GM12878 (cell line): ENCODE measurements around the gene CHRDL1. TPM values are rescaled to one million over a fixed set of nuclear protein-coding genes. Genes with fewer than 3 reads are reported as not detected.
A peak's percentile ranks its signal among the peaks of the same experiment; 100 is the strongest.

ENCODE experiments used
- ATAC-seq: fragments of 200-7000 bp; cut with Tn5 transposase; 3 replicates; pipeline ENCODE4 v1.9.1; 2020; ENCODE audit warnings: mild to moderate bottlenecking, moderate library complexity
- BruUV-seq: library from RNA; stranded (reverse); fragments of 400-500 nt; replicated peaks from 2 replicates; lab custom pipeline; 2021; lab: Mats Ljungman, UMichigan
- CTCF ChIA-PET: fragments of 300-600 bp; sonication (Branson Sonifier 250); formaldehyde crosslinking; extraction: SDS; loops from one replicate; lab custom pipeline; 2021; ENCODE audit warnings: inconsistent platforms; lab: Yijun Ruan, JAX
- POLR2A ChIA-PET: fragments of 350-600 bp; formaldehyde crosslinking; extraction: SDS; loops from one replicate; lab custom pipeline; 2021; ENCODE audit warnings: inconsistent platforms; lab: Charles Lee
- RAD21 ChIA-PET: fragments of 300-600 bp; sonication (Branson Sonifier 250); formaldehyde crosslinking; loops from one replicate; lab custom pipeline; 2023; ENCODE audit warnings: antibody characterized with exemption; ENCODE audit not compliant: unreplicated experiment; lab: Charles Lee
- SMC1A ChIA-PET: fragments of 300-600 bp; sonication (Branson Sonifier 250); formaldehyde crosslinking; loops from one replicate; lab custom pipeline; 2023; ENCODE audit not compliant: unreplicated experiment, uncharacterized antibody; lab: Charles Lee
- DNase-seq: peaks from one replicate; pipeline ENCODE4 v3.0.0-alpha.2; 2011; ENCODE audit warnings: low read depth, low spot score
- FAIRE-seq: peaks from 3 replicates; lab custom pipeline; 2011; peaks lifted over from hg19 to GRCh38; lab: Jason Lieb, UNC
- H2AFZ ChIP-seq: 2 replicates; pipeline ENCODE4 v1.6.0; 2011; ENCODE audit warnings: low read depth, low read length, control low read depth; ENCODE audit not compliant: control insufficient read depth
- H3K27ac ChIP-seq: 2 replicates; pipeline ENCODE4 v1.5.1; 2011; ENCODE audit warnings: control low read depth; ENCODE audit not compliant: control insufficient read depth, insufficient read depth
- H3K27me3 ChIP-seq, 2 experiments: replicated peaks in 1 of 2; 2 replicates each; pipeline versions ENCODE4 v1.6.0 to v1.6.1; 2011; ENCODE audit warnings: low read length in 1 of 2; ENCODE audit not compliant: control insufficient read depth in 2 of 2, insufficient read depth in 2 of 2
- H3K36me3 ChIP-seq, 2 experiments: 2 replicates each; pipeline ENCODE4 v1.5.1; 2011; ENCODE audit warnings: low read length in 1 of 2; ENCODE audit not compliant: control insufficient read depth in 2 of 2, insufficient read depth in 2 of 2
- H3K4me1 ChIP-seq: 2 replicates; pipeline ENCODE4 v1.6.1; 2011; ENCODE audit warnings: mild to moderate bottlenecking, low read length, moderate library complexity, mixed read lengths; ENCODE audit not compliant: control insufficient read depth, insufficient read depth
- H3K4me2 ChIP-seq: 2 replicates; pipeline ENCODE4 v1.6.0; 2011; ENCODE audit warnings: control low read depth; ENCODE audit not compliant: control insufficient read depth, insufficient read depth
- H3K4me3 ChIP-seq: fragments of 200-600 bp; sonication (generic); 2 replicates; pipeline ENCODE4 v1.5.1; 2016
- H3K79me2 ChIP-seq: 2 replicates; pipeline ENCODE4 v1.6.0; 2011; ENCODE audit warnings: low read length; ENCODE audit not compliant: control insufficient read depth, insufficient read depth
- H3K9ac ChIP-seq: 2 replicates; pipeline ENCODE4 v1.8.0; 2011; ENCODE audit warnings: low read length, control low read depth, mixed read lengths; ENCODE audit not compliant: control insufficient read depth, insufficient read depth
- H3K9me3 ChIP-seq: replicated peaks from 3 replicates; pipeline ENCODE4 v1.5.1; 2011; ENCODE audit warnings: mild to moderate bottlenecking, low read length; ENCODE audit not compliant: control insufficient read depth, insufficient read depth
- H4K20me1 ChIP-seq: 2 replicates; pipeline ENCODE4 v1.6.0; 2011; ENCODE audit not compliant: control insufficient read depth, insufficient read depth
- ETV6 ChIP-seq, 2 experiments: fragments of 450-650 bp in 1 of 2; IDR thresholded peaks in 1 of 2; conservative IDR thresholded peaks in 1 of 2; 2 replicates each; pipeline ENCODE4 v1.6.1; 2014; ENCODE audit warnings: antibody characterized with exemption in 1 of 2, borderline replicate concordance in 1 of 2, low read depth in 1 of 2, mild to moderate bottlenecking in 1 of 2, moderate library complexity in 1 of 2
- GABPA ChIP-seq: IDR thresholded peaks from 2 replicates; pipeline ENCODE4 v1.6.1; 2014; ENCODE audit warnings: antibody characterized with exemption, low read depth, mild to moderate bottlenecking, inconsistent platforms
- KAT2A ChIP-seq: conservative IDR thresholded peaks from 2 replicates; pipeline ENCODE4 v1.6.1; 2011; ENCODE audit warnings: low read depth, low read length; ENCODE audit not compliant: control insufficient read depth
- NR2F1 ChIP-seq: fragments of 450-650 bp; conservative IDR thresholded peaks from 2 replicates; pipeline ENCODE4 v1.6.1; 2017; ENCODE audit warnings: mild to moderate bottlenecking
- RUNX3 ChIP-seq: IDR thresholded peaks from 2 replicates; pipeline ENCODE4 v1.6.1; 2012; ENCODE audit warnings: low read length, inconsistent platforms
- SPI1 ChIP-seq: IDR thresholded peaks from 2 replicates; pipeline ENCODE4 v1.6.1; 2011; ENCODE audit warnings: low read depth, mild to moderate bottlenecking, low read length, moderate library complexity, borderline replicate concordance; ENCODE audit not compliant: insufficient read depth
- WRNIP1 ChIP-seq: IDR thresholded peaks from 2 replicates; pipeline ENCODE4 v1.6.1; 2011; ENCODE audit warnings: low read depth, low read length, improper control_type of control experiment, borderline replicate concordance
- ZNF217 ChIP-seq: fragments of 450-650 bp; IDR thresholded peaks from 2 replicates; pipeline ENCODE4 v1.6.1; 2017; ENCODE audit warnings: antibody characterized with exemption, mild to moderate bottlenecking
- ZSCAN29 ChIP-seq: fragments of 450-650 bp; IDR thresholded peaks from 2 replicates; pipeline ENCODE4 v1.6.1; 2017; ENCODE audit warnings: mild to moderate bottlenecking, moderate library complexity
- WGBS: methylation state at CpG from one replicate; pipeline ENCODE4 v1.1.6; 2016; ENCODE audit warnings: low lambda C conversion rate; ENCODE audit not compliant: insufficient replicate concordance, insufficient coverage; ENCODE audit errors: missing lambda C conversion rate; 5-methylcytosine and 5-hydroxymethylcytosine counted together
- in situ Hi-C: fragments of 300-500 bp; cut with MboI; formaldehyde crosslinking; loops from 9 replicates; pipeline ENCODE4 v1.14.3; 2018; ENCODE audit warnings: mixed read lengths
- intact Hi-C: fragments of 100-400 bp; cut with micrococcal nuclease; formaldehyde crosslinking; loops from one replicate; pipeline ENCODE4 v1.14.2; 2022; ENCODE audit not compliant: unreplicated experiment
- polyA plus RNA-seq, 11 experiments: library from polyadenylated mRNA; depleted of rRNA in 4 of 11; unstranded in 6 of 11; stranded (reverse) in 5 of 11; fragments of >200 nt; fragmentation: Nextera tagmentation in 4 of 11; fragmentation: Illumina TruSeq in 1 of 11; extraction: Ambion mirVana in 4 of 11; extraction: Trizol in 1 of 11; gene quantifications; 1 replicate in 1 of 11; 2 replicates in 10 of 11; pipeline versions ENCODE4 v1.2.1 to v1.2.3, GENCODE V29; 2011 to 2016; ENCODE audit warnings: inconsistent platforms in 2 of 11, missing spikeins in 2 of 11, low read depth in 1 of 11
- total RNA-seq, 4 experiments: library from RNA; depleted of rRNA in 3 of 4; stranded (reverse); fragments of >200 nt in 3 of 4; fragmentation: Illumina TruSeq in 1 of 4; extraction: Trizol in 1 of 4; gene quantifications; 2 replicates each; pipeline versions ENCODE4 v1.2.1 to v1.2.3, GENCODE V29; 2013 to 2021
- TF ChIP-seq, protein P1 (sequence below): IDR thresholded peaks from 2 replicates; pipeline ENCODE4 v1.6.1; 2011; ENCODE audit warnings: mild to moderate bottlenecking, low read depth, low read length, moderate library complexity; ENCODE audit not compliant: insufficient replicate concordance
- TF ChIP-seq, protein P2 (sequence below): fragments of 450-650 bp; formaldehyde crosslinking; IDR thresholded peaks from 2 replicates; pipeline ENCODE4 v1.4.0; 2022; ENCODE audit warnings: mild to moderate bottlenecking, moderate library complexity
- TF ChIP-seq, protein P3 (sequence below): IDR thresholded peaks from 2 replicates; pipeline ENCODE4 v1.6.1; 2011; ENCODE audit warnings: low read depth, mild to moderate bottlenecking, low read length, moderate library complexity, borderline replicate concordance; ENCODE audit errors: extremely low read depth

Gene CHRDL1
- total and polyA plus RNA-seq, 10 of the 15 experiments (the other 5 are each of a cell fraction or from before 2014, with no cell fraction given): 0.05 to 0.47 (median 0.25) TPM

GRCh38 chrX:110748256-110748806, 47.3 kb downstream of the CHRDL1 start:
- no peak overlapping the region for H3K4me3 ChIP-seq
- H3K9ac ChIP-seq: no peak overlapping the region
- H3K27me3 ChIP-seq: no peaks in the 10 kb centered on the region
- no peak for ATAC-seq
- ChIA-PET RAD21 (no interaction called here), CTCF (no interaction called here), POLR2A (no interaction called here), SMC1A (interaction anchor here (0.7 to 1.2 kb wide), 2 partner anchors 33 to 86 kb away, joined by 3 read pairs; no protein-coding TSS in a partner anchor)
- WGBS: 37% methylated on average over 3 of the region's 3 CpGs
- BruUV-seq: no TSS peak
- no peak for FAIRE-seq
- intact Hi-C loops: no loop called here
- no peak overlapping the region for H3K27ac ChIP-seq
- TF ChIP-seq, protein P1, sequence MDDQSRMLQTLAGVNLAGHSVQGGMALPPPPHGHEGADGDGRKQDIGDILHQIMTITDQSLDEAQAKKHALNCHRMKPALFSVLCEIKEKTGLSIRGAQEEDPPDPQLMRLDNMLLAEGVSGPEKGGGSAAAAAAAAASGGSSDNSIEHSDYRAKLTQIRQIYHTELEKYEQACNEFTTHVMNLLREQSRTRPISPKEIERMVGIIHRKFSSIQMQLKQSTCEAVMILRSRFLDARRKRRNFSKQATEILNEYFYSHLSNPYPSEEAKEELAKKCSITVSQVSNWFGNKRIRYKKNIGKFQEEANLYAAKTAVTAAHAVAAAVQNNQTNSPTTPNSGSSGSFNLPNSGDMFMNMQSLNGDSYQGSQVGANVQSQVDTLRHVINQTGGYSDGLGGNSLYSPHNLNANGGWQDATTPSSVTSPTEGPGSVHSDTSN: no peak
- TF ChIP-seq NR2F1 (no peak), SPI1 (peak; percentile 63)
- no peaks in the 10 kb centered on the region for H4K20me1 ChIP-seq
- no peaks in the 10 kb centered on the region for H3K4me1 ChIP-seq
- in situ Hi-C loops: no loop called here
- no peak overlapping the region for H3K4me2 ChIP-seq
- no peak overlapping the region for H2AFZ ChIP-seq
- no peaks in the 10 kb centered on the region for H3K36me3 ChIP-seq
- no peaks in the 10 kb centered on the region for H3K9me3 ChIP-seq
- DNase-seq: no peak
- H3K79me2 ChIP-seq: no peaks in the 10 kb centered on the region

DNA sequence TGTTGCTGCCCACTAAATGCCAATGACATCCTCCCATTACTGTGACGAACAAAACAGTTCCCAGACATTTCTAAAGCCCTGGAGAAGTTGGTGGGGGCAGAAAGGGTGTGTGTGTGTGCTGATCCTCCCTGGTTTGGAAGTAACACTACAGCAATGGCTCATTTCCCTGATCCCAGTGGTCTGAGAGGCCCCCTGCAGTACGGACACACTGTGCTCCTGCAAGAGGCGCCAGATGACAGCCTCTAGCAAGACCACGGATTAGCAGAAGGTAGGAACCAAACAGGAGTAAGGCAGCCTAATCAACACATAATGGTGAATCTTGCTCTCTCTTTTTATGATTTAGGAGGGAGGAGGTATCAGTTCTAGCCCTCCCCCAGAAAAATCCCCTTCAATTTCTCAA, 49.6 kb downstream of the CHRDL1 start:
- Histone ChIP-seq H2AFZ (no peak overlapping the region), H3K27me3 (no peaks in the 10 kb centered on the region), H3K79me2 (no peaks in the 10 kb centered on the region), H3K9me3 (no peaks in the 10 kb centered on the region), H3K4me2 (no peak overlapping the region), H3K27ac (no peak overlapping the region), H3K36me3 (no peaks in the 10 kb centered on the region), H4K20me1 (no peaks in the 10 kb centered on the region), H3K4me3 (no peak overlapping the region), H3K9ac (no peak overlapping the region), H3K4me1 (no peaks in the 10 kb centered on the region)
- WGBS: 0% methylated on average over 4 of the region's 4 CpGs
- ChIA-PET SMC1A (no interaction called here), RAD21 (no interaction called here), POLR2A (interaction anchor here (0.6 kb wide), 1 partner anchor 299 kb away, joined by 6 read pairs; no protein-coding TSS in a partner anchor), CTCF (no interaction called here)
- in situ Hi-C loops: no loop called here
- ATAC-seq: no peak
- BruUV-seq: no TSS peak
- intact Hi-C loops: no loop called here
- no peak for DNase-seq
- FAIRE-seq: no peak
- no peak for TF ChIP-seq ZNF217
- no peak for TF ChIP-seq ETV6 (conservative IDR thresholded peaks at IDR 0.05 in 1 of 2, IDR thresholded peaks at IDR 0.05 in 1 of 2; ENCODE audit: borderline replicate concordance in 1 of 2, low read depth in 1 of 2)
- TF ChIP-seq ZSCAN29: no peak
- no peak for TF ChIP-seq NR2F1
- TF ChIP-seq KAT2A: no peak
- no peak for TF ChIP-seq RUNX3
- TF ChIP-seq WRNIP1: no peak
- TF ChIP-seq GABPA: no peak
- TF ChIP-seq, protein P2, sequence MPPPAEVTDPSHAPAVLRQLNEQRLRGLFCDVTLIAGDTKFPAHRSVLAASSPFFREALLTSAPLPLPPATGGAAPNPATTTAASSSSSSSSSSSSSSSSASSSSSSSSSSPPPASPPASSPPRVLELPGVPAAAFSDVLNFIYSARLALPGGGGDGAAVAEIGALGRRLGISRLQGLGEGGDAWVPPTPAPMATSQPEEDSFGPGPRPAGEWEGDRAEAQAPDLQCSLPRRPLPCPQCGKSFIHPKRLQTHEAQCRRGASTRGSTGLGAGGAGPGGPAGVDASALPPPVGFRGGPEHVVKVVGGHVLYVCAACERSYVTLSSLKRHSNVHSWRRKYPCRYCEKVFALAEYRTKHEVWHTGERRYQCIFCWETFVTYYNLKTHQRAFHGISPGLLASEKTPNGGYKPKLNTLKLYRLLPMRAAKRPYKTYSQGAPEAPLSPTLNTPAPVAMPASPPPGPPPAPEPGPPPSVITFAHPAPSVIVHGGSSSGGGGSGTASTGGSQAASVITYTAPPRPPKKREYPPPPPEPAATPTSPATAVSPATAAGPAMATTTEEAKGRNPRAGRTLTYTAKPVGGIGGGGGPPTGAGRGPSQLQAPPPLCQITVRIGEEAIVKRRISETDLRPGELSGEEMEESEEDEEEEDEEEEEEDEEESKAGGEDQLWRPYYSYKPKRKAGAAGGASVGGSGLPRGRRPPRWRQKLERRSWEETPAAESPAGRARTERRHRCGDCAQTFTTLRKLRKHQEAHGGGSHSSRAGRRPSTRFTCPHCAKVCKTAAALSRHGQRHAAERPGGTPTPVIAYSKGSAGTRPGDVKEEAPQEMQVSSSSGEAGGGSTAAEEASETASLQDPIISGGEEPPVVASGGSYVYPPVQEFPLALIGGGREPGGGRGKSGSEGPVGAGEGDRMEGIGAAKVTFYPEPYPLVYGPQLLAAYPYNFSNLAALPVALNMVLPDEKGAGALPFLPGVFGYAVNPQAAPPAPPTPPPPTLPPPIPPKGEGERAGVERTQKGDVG (CRISPR knock-in tag): no peak
- TF ChIP-seq, protein P3, sequence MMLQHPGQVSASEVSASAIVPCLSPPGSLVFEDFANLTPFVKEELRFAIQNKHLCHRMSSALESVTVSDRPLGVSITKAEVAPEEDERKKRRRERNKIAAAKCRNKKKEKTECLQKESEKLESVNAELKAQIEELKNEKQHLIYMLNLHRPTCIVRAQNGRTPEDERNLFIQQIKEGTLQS: no peak
